HCT116 (cell line): Measurements from ENCODE around the gene BTBD2. TPM values are rescaled to one million over a fixed set of nuclear protein-coding genes. Genes with fewer than 3 reads are reported as not detected.

Experiments
- ATAC-seq: fragments of 200-7000 bp; cut with Tn5 transposase; 2 replicates; pipeline ENCODE4 v1.9.1; 2020; ENCODE audit warnings: mild to moderate bottlenecking, moderate library complexity
- BruUV-seq: library from RNA; stranded (reverse); fragments of 400-500 nt; replicated peaks from 2 replicates; lab custom pipeline; 2021; lab: Mats Ljungman, UMichigan
- CTCF ChIA-PET: fragments of 300-600 bp; sonication (Branson Sonifier 250); formaldehyde crosslinking; loops from one replicate; lab custom pipeline; 2021; ENCODE audit warnings: antibody characterized with exemption; lab: Charles Lee
- POLR2A ChIA-PET: fragments of 300-600, 350-600 bp; sonication (Branson Sonifier 250); formaldehyde crosslinking; loops from one replicate; lab custom pipeline; 2021; ENCODE audit warnings: antibody characterized with exemption; lab: Charles Lee
- RAD21 ChIA-PET, 2 experiments: fragments of 300-600 bp; sonication (Branson Sonifier 250); formaldehyde crosslinking; loops; one replicate each; lab custom pipeline; 2023; ENCODE audit warnings: low total read pairs in 2 of 2; ENCODE audit not compliant: uncharacterized antibody in 2 of 2, unreplicated experiment in 2 of 2, low non-redundant PET in 1 of 2; lab: Charles Lee
- DNase-seq: peaks from one replicate; pipeline ENCODE4 v3.0.0-alpha.2; 2010; ENCODE audit warnings: low read depth, low spot score
- H2AFZ ChIP-seq: fragments of 200-600 bp; shearing (Covaris generic), sonication (generic); 2 replicates; pipeline ENCODE4 v1.6.1; 2017; ENCODE audit warnings: low read depth, mixed run types, mixed read lengths, antibody characterized with exemption, low read length; ENCODE audit not compliant: poor library complexity, severe bottlenecking
- H3K27ac ChIP-seq: 2 replicates; pipeline ENCODE4 v1.5.1; 2012; ENCODE audit warnings: low read depth, low read length
- H3K27me3 ChIP-seq: fragments of 200-600 bp; sonication (generic); 2 replicates; pipeline ENCODE4 v1.6.1; 2016; ENCODE audit warnings: mixed run types, low read length, mixed read lengths; ENCODE audit not compliant: insufficient read depth
- H3K36me3 ChIP-seq, 2 experiments: fragments of 200-500 bp in 1 of 2; fragments of 200-600 bp in 1 of 2; sonication (Bioruptor generic) in 1 of 2; sonication (generic) in 1 of 2; 2 replicates each; pipeline versions ENCODE4 v1.5.1 to v1.6.1; 2014 to 2016; ENCODE audit warnings: low read length in 2 of 2, inconsistent platforms in 1 of 2, mixed read lengths in 1 of 2, mixed run types in 1 of 2; ENCODE audit not compliant: insufficient read depth in 2 of 2, control insufficient read depth in 1 of 2
- H3K4me1 ChIP-seq, 2 experiments: fragments of 200-600 bp in 1 of 2; sonication (generic) in 1 of 2; 2 replicates each; pipeline versions ENCODE4 v1.5.1 to v1.6.1; 2012 to 2017; ENCODE audit warnings: low read length in 2 of 2, inconsistent platforms in 1 of 2, mild to moderate bottlenecking in 1 of 2, mixed read lengths in 1 of 2, mixed run types in 1 of 2, moderate library complexity in 1 of 2; ENCODE audit not compliant: insufficient read depth in 2 of 2, control insufficient read depth in 1 of 2
- H3K4me2 ChIP-seq: fragments of 200-600 bp; sonication (generic); 2 replicates; pipeline ENCODE4 v1.6.1; 2017; ENCODE audit warnings: mixed run types, low read length, mixed read lengths
- H3K4me3 ChIP-seq, 2 experiments: fragments of 200-600 bp in 1 of 2; sonication (generic) in 1 of 2; replicated peaks in 1 of 2; 2 replicates each; pipeline ENCODE4 v1.5.1; 2011 to 2016; ENCODE audit warnings: low read length in 2 of 2, control low read depth in 1 of 2, low read depth in 1 of 2, mild to moderate bottlenecking in 1 of 2, mixed read lengths in 1 of 2, mixed run types in 1 of 2
- H3K79me2 ChIP-seq: fragments of 200-600 bp; sonication (generic); 2 replicates; pipeline ENCODE4 v1.6.1; 2017; ENCODE audit warnings: mild to moderate bottlenecking, mixed run types, low read length, moderate library complexity, mixed read lengths; ENCODE audit not compliant: insufficient read depth
- H3K9ac ChIP-seq: fragments of 200-600 bp; sonication (generic); 2 replicates; pipeline ENCODE4 v1.6.1; 2016; ENCODE audit warnings: low read length, mixed read lengths
- H3K9me2 ChIP-seq: fragments of 200-600 bp; sonication (generic), shearing (Covaris generic); 2 replicates; pipeline ENCODE4 v1.6.1; 2017; ENCODE audit warnings: mixed run types, mild to moderate bottlenecking, moderate library complexity; ENCODE audit not compliant: insufficient read depth
- H3K9me3 ChIP-seq, 2 experiments: fragments of 200-500 bp in 1 of 2; fragments of 200-600 bp in 1 of 2; sonication (Bioruptor generic) in 1 of 2; sonication (generic) in 1 of 2; 2 replicates each; pipeline ENCODE4 v1.6.1; 2014 to 2017; ENCODE audit warnings: low read length in 2 of 2, mixed read lengths in 2 of 2, inconsistent platforms in 1 of 2, low read depth in 1 of 2, mild to moderate bottlenecking in 1 of 2, mixed run types in 1 of 2, moderate library complexity in 1 of 2; ENCODE audit not compliant: control insufficient read depth in 1 of 2, insufficient read depth in 1 of 2
- H4K20me1 ChIP-seq: fragments of 200-600 bp; sonication (generic), shearing (Covaris generic); 2 replicates; pipeline ENCODE4 v1.6.1; 2017; ENCODE audit warnings: mixed run types, mild to moderate bottlenecking, moderate library complexity; ENCODE audit not compliant: insufficient read depth
- CBX3 ChIP-seq: IDR thresholded peaks from 2 replicates; pipeline ENCODE4 v1.6.1; 2012; ENCODE audit warnings: low read depth
- CEBPB ChIP-seq: IDR thresholded peaks from 2 replicates; pipeline ENCODE4 v1.6.1; 2012; ENCODE audit warnings: low read depth
- CTCF ChIP-seq, 3 experiments: fragments of 200-600 bp in 1 of 3; sonication (generic) in 1 of 3; IDR thresholded peaks in 2 of 3; conservative IDR thresholded peaks in 1 of 3; 2 replicates each; pipeline ENCODE4 v1.5.1; 2012 to 2017; ENCODE audit warnings: low read depth in 2 of 3, low read length in 2 of 3, antibody characterized with exemption in 1 of 3, borderline replicate concordance in 1 of 3, control low read depth in 1 of 3, mild to moderate bottlenecking in 1 of 3, mixed read lengths in 1 of 3, mixed run types in 1 of 3, moderate library complexity in 1 of 3; ENCODE audit not compliant: insufficient read depth in 1 of 3
- ELF1 ChIP-seq: IDR thresholded peaks from 2 replicates; pipeline ENCODE4 v1.6.1; 2012; ENCODE audit warnings: low read depth, borderline replicate concordance
- EZH2 ChIP-seq: fragments of 200-600 bp; sonication (generic); IDR thresholded peaks from 2 replicates; pipeline ENCODE4 v1.6.1; 2017; ENCODE audit warnings: antibody characterized with exemption, mixed run types
- EZH2phosphoT487 ChIP-seq: fragments of 200-600 bp; IDR thresholded peaks from 2 replicates; pipeline ENCODE4 v1.6.1; 2018; ENCODE audit warnings: antibody characterized with exemption, borderline replicate concordance
- JUND ChIP-seq: IDR thresholded peaks from 2 replicates; pipeline ENCODE4 v1.6.1; 2012
- POLR2A ChIP-seq: IDR thresholded peaks from 2 replicates; pipeline ENCODE4 v1.7.0; 2011; ENCODE audit warnings: borderline replicate concordance; ENCODE audit not compliant: insufficient read depth, insufficient read length; ENCODE audit errors: extremely low read depth
- POLR2AphosphoS5 ChIP-seq: IDR thresholded peaks from 2 replicates; pipeline ENCODE4 v1.6.1; 2011; ENCODE audit warnings: mild to moderate bottlenecking, low read depth, low read length, moderate library complexity
- RAD21 ChIP-seq: IDR thresholded peaks from 2 replicates; pipeline ENCODE4 v1.6.1; 2012; ENCODE audit warnings: low read depth, mild to moderate bottlenecking
- SIN3A ChIP-seq: IDR thresholded peaks from 2 replicates; pipeline ENCODE4 v1.6.1; 2012; ENCODE audit warnings: low read depth
- TCF7L2 ChIP-seq: IDR thresholded peaks from 2 replicates; pipeline ENCODE4 v1.7.0; 2011; ENCODE audit warnings: borderline replicate concordance, inconsistent platforms; ENCODE audit not compliant: insufficient read depth, insufficient read length; ENCODE audit errors: extremely low read depth
- YY1 ChIP-seq: IDR thresholded peaks from 2 replicates; pipeline ENCODE4 v1.6.1; 2011; ENCODE audit warnings: low read length, low read depth, moderate library complexity, mild to moderate bottlenecking; ENCODE audit not compliant: insufficient replicate concordance; ENCODE audit errors: extremely low read depth
- ZFX ChIP-seq: fragments of 450-650 bp; IDR thresholded peaks from 2 replicates; pipeline ENCODE4 v1.6.1; 2017
- ZNF274 ChIP-seq: fragments of 200-500 bp; sonication (Bioruptor generic); IDR thresholded peaks from 2 replicates; pipeline ENCODE4 v1.6.1; 2014; ENCODE audit warnings: mild to moderate bottlenecking, low read depth, low read length, inconsistent platforms
- intact Hi-C: fragments of 100-400 bp; cut with micrococcal nuclease; formaldehyde crosslinking; loops from 2 replicates; pipeline ENCODE4 v1.10.0; 2022
- total RNA-seq: library from RNA; stranded (reverse); gene quantifications from one replicate; pipeline ENCODE4 v1.2.1, GENCODE V29; 2021; ENCODE audit not compliant: unreplicated experiment
- TF ChIP-seq, protein P1 (sequence below): IDR thresholded peaks from 2 replicates; pipeline ENCODE4 v1.6.1; 2011; ENCODE audit warnings: mild to moderate bottlenecking, low read length, moderate library complexity; ENCODE audit not compliant: insufficient replicate concordance; ENCODE audit errors: extremely low read depth
- TF ChIP-seq, protein P2 (sequence below): IDR thresholded peaks from 2 replicates; pipeline ENCODE4 v1.6.1; 2012

Gene BTBD2
- total RNA-seq, 1 experiment from 2014 or later = 112 TPM

DNA sequence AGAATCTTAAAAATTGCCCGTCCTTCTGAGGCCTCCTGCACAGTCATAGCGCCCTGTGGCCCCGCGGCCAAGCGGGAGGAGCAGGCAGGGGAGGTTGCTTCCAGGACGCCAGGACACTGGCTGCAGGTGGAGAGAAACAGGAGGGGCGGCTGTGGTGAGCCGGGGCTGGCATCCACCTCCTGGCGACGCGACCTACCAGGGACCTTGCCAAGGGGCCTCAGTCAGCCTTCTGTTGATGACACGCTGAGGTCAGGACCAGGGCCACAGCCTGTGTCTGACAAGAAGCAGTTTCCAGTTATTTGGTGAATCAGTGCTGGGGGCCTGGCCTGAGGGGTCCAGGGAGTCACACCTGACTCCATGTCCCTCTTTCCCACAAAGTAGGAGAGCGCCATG lies 48.9 kb upstream of the BTBD2 start (continued):
- no peak for TF ChIP-seq CTCF (IDR thresholded peaks at IDR 0.05 in 2 of 3, conservative IDR thresholded peaks at IDR 0.05 in 1 of 3; ENCODE audit: borderline replicate concordance in 1 of 3, insufficient read depth in 1 of 3, low read depth in 2 of 3, low read length in 2 of 3)
- no peak for TF ChIP-seq ELF1
- no peak for TF ChIP-seq POLR2AphosphoS5
- TF ChIP-seq EZH2phosphoT487 = no peak
- no peak for TF ChIP-seq CEBPB
- TF ChIP-seq YY1 = no peak
- TF ChIP-seq ZFX = no peak
- no peak for TF ChIP-seq TCF7L2
- TF ChIP-seq, all 23 proteins: peak for 0

DNA sequence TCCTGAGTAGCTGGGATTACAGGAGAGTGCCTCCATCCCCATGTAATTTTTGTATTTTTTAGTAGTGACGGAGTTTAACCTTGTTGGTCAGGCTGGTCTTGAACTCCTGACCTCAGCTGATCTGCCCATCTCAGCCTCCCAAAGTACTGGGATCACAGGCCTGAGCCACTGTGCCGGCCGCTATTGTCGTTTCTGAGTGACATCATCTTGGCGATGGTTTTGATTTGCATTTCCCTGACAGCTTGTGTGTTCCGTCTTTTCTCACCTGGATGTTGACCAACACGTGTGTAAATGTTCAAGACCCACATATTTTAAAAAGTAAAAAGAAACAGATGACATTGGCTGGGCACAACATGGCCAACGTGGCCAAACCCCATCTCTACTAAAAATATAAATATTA lies 48.3 kb upstream of the BTBD2 start:
- no peak overlapping the region for H3K9ac ChIP-seq
- no TSS peak for BruUV-seq
- intact Hi-C loops = loop anchor here (10.0 kb wide), 1 partner anchor 129 kb away; no protein-coding TSS in a partner anchor
- ChIA-PET CTCF (no interaction called here), POLR2A (interaction anchor here (2.0 kb wide), 1 partner anchor 12 kb away, joined by 7 read pairs; no protein-coding TSS in a partner anchor), RAD21 (no interaction called here)
- no peak for TF ChIP-seq ZNF274
- no peak for TF ChIP-seq POLR2A
- TF ChIP-seq CEBPB = no peak
- TF ChIP-seq RAD21 = no peak
- TF ChIP-seq POLR2AphosphoS5 = no peak
- TF ChIP-seq, protein P1, sequence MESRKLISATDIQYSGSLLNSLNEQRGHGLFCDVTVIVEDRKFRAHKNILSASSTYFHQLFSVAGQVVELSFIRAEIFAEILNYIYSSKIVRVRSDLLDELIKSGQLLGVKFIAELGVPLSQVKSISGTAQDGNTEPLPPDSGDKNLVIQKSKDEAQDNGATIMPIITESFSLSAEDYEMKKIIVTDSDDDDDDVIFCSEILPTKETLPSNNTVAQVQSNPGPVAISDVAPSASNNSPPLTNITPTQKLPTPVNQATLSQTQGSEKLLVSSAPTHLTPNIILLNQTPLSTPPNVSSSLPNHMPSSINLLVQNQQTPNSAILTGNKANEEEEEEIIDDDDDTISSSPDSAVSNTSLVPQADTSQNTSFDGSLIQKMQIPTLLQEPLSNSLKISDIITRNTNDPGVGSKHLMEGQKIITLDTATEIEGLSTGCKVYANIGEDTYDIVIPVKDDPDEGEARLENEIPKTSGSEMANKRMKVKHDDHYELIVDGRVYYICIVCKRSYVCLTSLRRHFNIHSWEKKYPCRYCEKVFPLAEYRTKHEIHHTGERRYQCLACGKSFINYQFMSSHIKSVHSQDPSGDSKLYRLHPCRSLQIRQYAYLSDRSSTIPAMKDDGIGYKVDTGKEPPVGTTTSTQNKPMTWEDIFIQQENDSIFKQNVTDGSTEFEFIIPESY = no peak
- TF ChIP-seq CBX3 = no peak
- no peak for TF ChIP-seq SIN3A
- TF ChIP-seq TCF7L2 = no peak
- no peak for TF ChIP-seq EZH2
- no peak for TF ChIP-seq JUND
- TF ChIP-seq, protein P2, sequence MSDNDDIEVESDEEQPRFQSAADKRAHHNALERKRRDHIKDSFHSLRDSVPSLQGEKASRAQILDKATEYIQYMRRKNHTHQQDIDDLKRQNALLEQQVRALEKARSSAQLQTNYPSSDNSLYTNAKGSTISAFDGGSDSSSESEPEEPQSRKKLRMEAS = no peak
- TF ChIP-seq CTCF (IDR thresholded peaks at IDR 0.05 in 2 of 3, conservative IDR thresholded peaks at IDR 0.05 in 1 of 3; ENCODE audit: borderline replicate concordance in 1 of 3, insufficient read depth in 1 of 3, low read depth in 2 of 3, low read length in 2 of 3) = no peak
- peaks cover 35 to 53% of the 10 kb centered on the region in 2 experiments for H3K4me1 ChIP-seq
- no peaks in the 10 kb centered on the region for H3K36me3 ChIP-seq
- no peaks in the 10 kb centered on the region for H4K20me1 ChIP-seq
- H2AFZ ChIP-seq = no peak overlapping the region
- H3K9me2 ChIP-seq = no peaks in the 10 kb centered on the region
- no peak overlapping the region for H3K27ac ChIP-seq
- no peaks in the 10 kb centered on the region for H3K9me3 ChIP-seq
- H3K27me3 ChIP-seq = no peaks in the 10 kb centered on the region
- H3K4me2 ChIP-seq = no peak overlapping the region
- H3K79me2 ChIP-seq = no peaks in the 10 kb centered on the region
- DNase-seq = no peak
- H3K4me3 ChIP-seq = no peak overlapping the region
- ATAC-seq = no peak
